Left kidney (tissue), 8 donors: ENCODE results near the gene ATG16L1. TPM values are rescaled to one million over a fixed set of nuclear protein-coding genes. Genes with fewer than 3 reads are reported as not detected.
A peak's percentile ranks its signal among the peaks of the same experiment; 100 is the strongest.

ENCODE experiments used
- DNase-seq: peaks from one replicate; pipeline ENCODE4 v3.0.0-alpha.2; 2013
- long read RNA-seq, 8 donors: transcript quantifications; one replicate each; lab custom pipeline, GENCODE V29; 2026
- polyA plus RNA-seq: library from polyadenylated mRNA; unstranded; fragments of 120-200 nt; gene quantifications from one replicate; pipeline ENCODE4 v1.2.1, GENCODE V29; 2013; ENCODE audit not compliant: insufficient read length

The ATG16L1 gene
- polyA plus RNA-seq, result 25.2 TPM
- long read RNA-seq, donor 1, partial matches to known transcripts, result 0 of 2 reads
- long read RNA-seq, donor 1, other reads (novel, unspliced or antisense), result 0 of 2 reads
- long read RNA-seq, donor 2, partial matches to known transcripts, result 0 of 4 reads
- long read RNA-seq, donor 2, other reads (novel, unspliced or antisense), result 0 of 4 reads
- long read RNA-seq, donor 3, result 0 reads
- long read RNA-seq, donor 4, partial matches to known transcripts, result 0 of 1 reads
- long read RNA-seq, donor 4, other reads (novel, unspliced or antisense), result 0 of 1 reads
- long read RNA-seq, donor 5, partial matches to known transcripts, result 0 of 3 reads
- long read RNA-seq, donor 5, other reads (novel, unspliced or antisense), result 0 of 3 reads
- long read RNA-seq, donor 6, partial matches to known transcripts, result 0 of 2 reads
- long read RNA-seq, donor 6, other reads (novel, unspliced or antisense), result 0 of 2 reads
- long read RNA-seq, donor 7, partial matches to known transcripts, result 0 of 2 reads
- long read RNA-seq, donor 7, other reads (novel, unspliced or antisense), result 0 of 2 reads
- long read RNA-seq, donor 8, partial matches to known transcripts, result 0 of 3 reads
- long read RNA-seq, donor 8, other reads (novel, unspliced or antisense), result 0 of 3 reads

- peak; percentile 94 for DNase-seq
These were observed at the start of gene ATG16L1 for GRCh38 chr2:233251306-233252116. ATG16L1 (plus strand) TSS chr2:233251673; CDS start chr2:233251828, 155 bp downstream.

- DNase-seq, result no peak
These were observed 48.9 kb upstream of the ATG16L1 start for GRCh38 chr2:233202531-233202944.

DNA sequence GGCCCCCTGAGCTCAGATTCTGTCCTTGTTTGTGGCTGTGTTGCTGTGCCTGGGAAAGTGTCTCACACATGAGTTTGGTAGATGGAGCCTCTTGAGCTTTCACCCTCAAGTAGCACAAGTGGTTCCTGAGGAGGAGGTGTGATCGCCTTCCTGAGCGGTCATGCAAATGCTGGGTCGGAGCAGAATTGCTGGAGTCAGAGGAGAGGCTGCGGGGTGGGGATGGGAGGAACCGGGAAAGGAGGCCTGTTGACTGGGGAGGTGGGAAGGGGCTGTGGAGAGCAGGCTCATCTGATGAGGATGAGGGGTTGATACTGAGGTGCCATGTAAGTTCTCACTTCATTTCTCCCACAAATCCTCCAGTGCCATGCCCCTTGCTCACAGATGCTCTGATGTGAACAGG, 48.4 kb upstream of the ATG16L1 start:
- DNase-seq, result no peak

- DNase-seq, result no peak
These were observed 47.1 kb upstream of the ATG16L1 start for GRCh38 chr2:233204286-233204936.

- no peak for DNase-seq
These were observed 42.9 kb upstream of the ATG16L1 start for GRCh38 chr2:233208382-233209116.

GRCh38 chr2:233209117-233209532, 42.3 kb upstream of the ATG16L1 start:
- no peak for DNase-seq

- DNase-seq, result peak; percentile 1
These were observed 41.8 kb upstream of the ATG16L1 start for GRCh38 chr2:233209533-233210171.

DNA sequence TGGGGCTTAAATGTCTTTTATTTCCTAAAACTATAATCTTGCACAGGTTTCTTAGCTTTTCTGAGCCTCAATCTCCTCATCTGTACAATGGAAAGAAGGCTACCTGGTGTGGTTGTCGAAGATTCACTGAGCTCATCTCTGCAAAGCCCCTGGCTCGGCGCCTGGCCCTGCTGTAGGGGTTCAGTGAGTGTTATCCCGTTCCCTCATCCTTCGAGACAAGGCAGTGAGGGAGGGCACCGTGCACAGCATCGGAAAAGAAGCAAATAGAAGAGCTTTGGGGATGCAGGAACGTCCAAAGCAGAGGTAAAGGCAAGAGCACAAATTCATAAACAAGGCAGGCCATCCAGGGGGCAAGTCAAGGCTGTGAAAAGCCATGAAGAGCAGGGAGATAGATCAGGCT, 41.2 kb upstream of the ATG16L1 start:
- DNase-seq, result no peak

GRCh38 chr2:233210843-233211547, 40.5 kb upstream of the ATG16L1 start:
- DNase-seq, result peak; percentile 7

DNA sequence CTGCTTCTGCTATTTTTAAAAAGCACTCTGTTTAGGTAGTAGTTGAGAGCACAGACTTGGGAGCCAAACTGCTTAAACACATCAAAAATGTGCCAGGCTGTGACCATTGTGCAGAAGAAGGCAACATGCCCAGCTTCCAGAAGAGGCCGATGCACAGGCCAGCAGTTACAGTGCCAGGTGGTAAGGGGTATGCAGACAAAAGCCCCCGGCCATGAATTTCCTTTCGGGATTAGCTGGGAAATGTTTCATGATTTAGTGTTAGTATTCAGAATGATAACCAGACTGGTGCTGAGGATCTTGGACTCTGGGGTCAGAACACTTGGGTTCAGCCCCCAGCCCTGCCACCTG, 40.0 kb upstream of the ATG16L1 start:
- no peak for DNase-seq

DNA sequence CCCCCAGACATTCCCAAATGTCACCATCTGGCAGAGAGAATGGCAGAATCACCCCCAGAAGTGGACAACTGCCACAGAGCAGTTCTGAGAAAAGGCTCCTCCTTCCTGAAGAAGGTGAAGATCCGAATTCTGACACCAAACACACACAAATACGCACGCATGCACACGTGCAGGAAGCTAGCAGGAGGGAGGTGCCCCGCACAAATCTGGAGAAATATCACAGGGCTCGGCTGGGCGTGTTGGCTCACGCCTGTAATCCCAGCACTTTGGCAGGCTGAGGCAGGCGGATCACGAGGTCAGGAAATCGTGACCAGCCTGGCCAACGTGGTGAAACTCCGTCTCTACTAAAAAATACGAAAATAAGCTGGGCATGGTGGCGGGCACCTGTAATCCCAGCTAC, 38.5 kb upstream of the ATG16L1 start:
- DNase-seq, result no peak

- no peak for DNase-seq
These were observed 37.5 kb upstream of the ATG16L1 start for GRCh38 chr2:233213975-233214374.

- DNase-seq, result no peak
These were observed 33.5 kb upstream of the ATG16L1 start for GRCh38 chr2:233217892-233218377.

- no peak for DNase-seq
These were observed 32.6 kb upstream of the ATG16L1 start for GRCh38 chr2:233218836-233219235.

DNA sequence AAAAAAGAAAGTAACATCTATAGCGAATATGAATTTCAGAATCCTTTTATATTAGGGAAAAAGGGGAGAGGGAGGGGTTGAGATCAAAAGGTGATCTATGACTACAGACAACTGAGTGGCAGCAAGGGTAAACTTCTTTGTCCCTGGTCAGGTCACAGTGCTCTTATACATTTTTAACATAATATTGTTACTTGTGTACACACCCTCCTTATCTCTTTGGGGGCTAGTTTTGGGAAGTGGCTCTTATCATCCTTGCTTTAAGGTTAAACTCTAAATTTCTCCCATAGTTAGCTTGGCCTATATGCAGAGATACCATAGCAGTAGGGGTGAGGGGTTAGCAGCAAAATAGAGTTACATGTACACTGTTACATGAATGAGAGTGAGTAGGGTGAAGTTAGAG, 31.6 kb upstream of the ATG16L1 start:
- no peak for DNase-seq

DNA sequence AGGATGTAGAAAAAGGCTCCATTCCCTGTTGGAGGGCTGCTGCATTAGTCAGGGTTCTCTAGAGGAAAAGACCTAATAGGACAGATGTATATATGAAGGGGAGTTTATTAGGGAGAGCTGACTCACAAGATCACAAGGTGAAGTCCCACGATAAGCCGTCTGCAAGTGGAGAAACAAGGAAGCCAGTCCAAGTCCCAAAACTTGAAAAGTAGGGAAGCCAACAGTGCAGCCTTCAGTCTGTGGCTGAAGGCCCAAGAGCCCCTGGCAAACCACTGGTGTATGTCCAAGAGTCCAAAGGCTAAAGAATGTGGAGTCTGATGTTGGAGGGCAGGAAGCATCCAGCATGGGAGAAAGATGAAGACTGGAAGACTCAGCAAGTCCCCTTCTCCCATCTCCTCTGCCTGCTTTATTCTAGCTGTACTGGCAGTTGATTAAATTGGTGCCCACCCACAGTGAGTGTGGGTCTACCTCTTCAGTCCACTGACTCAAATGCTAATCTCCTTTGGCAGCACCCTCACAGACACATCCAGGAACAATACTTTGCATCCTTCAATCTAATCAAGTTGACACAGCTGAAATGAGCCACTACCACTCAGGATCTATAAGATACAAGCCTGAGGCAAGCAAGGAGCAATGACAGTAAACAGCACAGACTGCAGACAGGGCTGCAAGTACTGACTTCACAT, 30.0 kb upstream of the ATG16L1 start:
- no peak for DNase-seq

- DNase-seq, result no peak
These were observed 28.2 kb upstream of the ATG16L1 start for GRCh38 chr2:233223059-233223894.

GRCh38 chr2:233225230-233226068, 26.0 kb upstream of the ATG16L1 start:
- no peak for DNase-seq
